ENCODE results near the gene RXRA.

DNA sequence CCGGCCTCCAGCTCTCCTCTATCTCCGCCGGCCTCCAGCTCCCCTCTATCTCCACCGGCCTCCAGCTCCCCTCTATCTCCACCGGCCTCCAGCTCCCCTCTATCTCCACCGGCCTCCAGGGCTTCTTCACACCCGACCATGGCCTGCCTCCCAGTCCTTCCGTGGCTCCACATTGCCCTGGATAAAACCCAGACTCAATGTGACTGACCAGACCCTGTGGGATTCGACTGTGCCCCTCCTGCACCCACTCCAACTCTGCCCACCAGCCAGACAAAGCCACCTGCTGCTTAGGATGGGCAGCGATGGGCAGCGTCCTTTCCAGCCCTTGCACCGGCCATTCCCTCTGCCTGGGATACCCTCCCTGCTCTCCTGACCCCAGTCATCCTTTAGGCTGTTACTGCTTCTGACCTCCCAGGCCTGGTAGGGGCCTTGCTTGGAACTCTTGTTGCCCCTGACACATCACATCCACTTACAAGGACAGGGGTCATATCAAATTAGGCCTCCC is 30.5 kb upstream of the RXRA start:
- TF ChIP-seq, protein P1, sequence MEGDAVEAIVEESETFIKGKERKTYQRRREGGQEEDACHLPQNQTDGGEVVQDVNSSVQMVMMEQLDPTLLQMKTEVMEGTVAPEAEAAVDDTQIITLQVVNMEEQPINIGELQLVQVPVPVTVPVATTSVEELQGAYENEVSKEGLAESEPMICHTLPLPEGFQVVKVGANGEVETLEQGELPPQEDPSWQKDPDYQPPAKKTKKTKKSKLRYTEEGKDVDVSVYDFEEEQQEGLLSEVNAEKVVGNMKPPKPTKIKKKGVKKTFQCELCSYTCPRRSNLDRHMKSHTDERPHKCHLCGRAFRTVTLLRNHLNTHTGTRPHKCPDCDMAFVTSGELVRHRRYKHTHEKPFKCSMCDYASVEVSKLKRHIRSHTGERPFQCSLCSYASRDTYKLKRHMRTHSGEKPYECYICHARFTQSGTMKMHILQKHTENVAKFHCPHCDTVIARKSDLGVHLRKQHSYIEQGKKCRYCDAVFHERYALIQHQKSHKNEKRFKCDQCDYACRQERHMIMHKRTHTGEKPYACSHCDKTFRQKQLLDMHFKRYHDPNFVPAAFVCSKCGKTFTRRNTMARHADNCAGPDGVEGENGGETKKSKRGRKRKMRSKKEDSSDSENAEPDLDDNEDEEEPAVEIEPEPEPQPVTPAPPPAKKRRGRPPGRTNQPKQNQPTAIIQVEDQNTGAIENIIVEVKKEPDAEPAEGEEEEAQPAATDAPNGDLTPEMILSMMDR (IDR thresholded peaks at IDR 0.05), result no peak
- TF ChIP-seq POLR2A (IDR thresholded peaks at IDR 0.05) (no peak), EP300 (IDR thresholded peaks at IDR 0.05) (no peak), POLR2AphosphoS5 (IDR thresholded peaks at IDR 0.05) (no peak)

Data from upper lobe of left lung (tissue), 4 donors.